GM12892 (cell line): ENCODE data around the gene CLDN9.

Source experiments
- POLR2A ChIP-seq: IDR thresholded peaks from 2 replicates; pipeline ENCODE4 v1.6.1; 2011; ENCODE audit warnings: low read depth, low read length, control low read depth
- POLR2AphosphoS5 ChIP-seq: IDR thresholded peaks from 2 replicates; pipeline ENCODE4 v1.6.1; 2011; ENCODE audit warnings: low read depth, low read length, control low read depth

- no peak for TF ChIP-seq POLR2A
- TF ChIP-seq POLR2AphosphoS5 = no peak
These were observed 47.8 kb downstream of the CLDN9 start for GRCh38 chr16:3060339-3061127.
